ENCODE measurements around the gene IFNA5.

The IFNA5 gene

DNA sequence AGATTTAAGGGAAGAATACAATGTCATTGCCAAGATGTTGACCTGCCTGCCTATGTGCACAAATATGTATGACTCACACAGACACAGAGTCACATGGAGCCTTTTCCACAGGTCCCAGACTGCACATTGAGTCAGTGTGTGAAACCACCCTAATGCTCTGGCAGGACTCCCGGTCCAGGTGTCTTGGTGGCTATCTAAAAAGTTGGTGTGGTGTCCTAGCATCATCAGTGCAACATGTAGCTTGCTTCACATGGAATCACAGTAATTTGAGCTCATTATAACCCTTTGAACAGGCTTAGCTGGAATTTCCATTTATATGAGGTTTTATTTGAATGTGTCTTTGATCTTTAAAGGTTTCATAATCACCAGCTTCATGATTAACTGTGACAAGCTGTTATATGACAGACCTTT lies 10.7 kb downstream of the IFNA5 start:
- DNase-seq (ENCODE audit: low read depth in 3 of 3) = no peak

DNA sequence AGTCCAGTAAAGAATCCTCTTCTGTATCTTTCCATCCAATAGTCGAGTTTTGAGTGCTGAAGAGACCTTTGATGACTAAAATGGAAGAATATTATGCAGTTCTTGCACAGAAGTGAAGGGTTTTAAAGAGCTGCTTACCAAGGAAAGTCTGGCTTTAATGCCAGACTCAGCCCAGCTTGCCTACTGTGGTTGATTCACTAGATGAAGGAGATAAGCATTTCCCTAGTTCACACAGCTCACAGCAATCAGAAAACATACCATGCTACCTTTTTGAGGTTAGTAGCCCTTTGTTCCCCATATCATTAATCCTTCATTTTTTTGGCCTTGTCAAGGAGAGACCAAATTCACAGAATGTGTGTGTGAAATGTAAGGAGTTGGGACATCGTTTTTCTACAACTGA lies 15.3 kb downstream of the IFNA5 start:
- no peak for DNase-seq (ENCODE audit: low read depth in 3 of 3)

DNA sequence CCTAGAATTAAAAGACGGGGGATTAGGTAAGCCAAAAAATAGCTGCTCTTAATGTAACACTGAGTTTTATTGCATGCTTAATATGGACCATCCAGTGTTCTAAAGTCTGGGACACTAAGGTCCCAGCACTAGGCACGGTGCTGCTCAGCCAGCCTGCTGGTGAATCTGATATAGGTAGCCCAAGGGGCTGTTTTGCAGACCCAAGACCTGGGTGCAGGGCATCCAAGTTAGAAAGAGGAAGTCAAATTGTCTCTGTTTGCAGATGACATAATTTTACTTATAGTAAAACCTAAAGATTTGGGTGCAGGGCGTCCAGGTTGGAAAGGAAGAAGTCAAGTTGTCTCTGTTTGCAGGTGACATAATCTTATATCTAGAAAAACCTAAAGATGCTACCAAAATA lies 17.8 kb downstream of the IFNA5 start:
- no peak for DNase-seq (ENCODE audit: low read depth in 3 of 3)

DNA sequence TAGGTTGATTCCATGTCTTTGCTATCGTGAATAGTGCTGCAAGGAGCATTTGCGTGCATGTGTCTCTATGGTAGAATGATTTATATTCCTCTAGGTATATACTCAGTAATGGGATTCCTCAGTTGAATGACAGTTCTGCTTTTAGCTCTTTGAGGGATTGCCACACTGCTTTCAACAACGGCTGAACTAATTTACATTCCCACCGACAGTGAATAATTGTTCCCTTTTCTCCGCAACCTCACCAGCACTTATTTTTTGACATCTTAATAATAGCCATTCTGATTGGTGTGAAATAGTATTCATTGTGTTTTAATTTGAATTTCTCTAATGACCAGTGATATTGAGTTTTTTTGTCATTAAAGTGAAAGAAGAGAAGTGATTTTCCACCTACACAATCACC lies 18.5 kb downstream of the IFNA5 start:
- DNase-seq (ENCODE audit: low read depth in 3 of 3) = no peak

DNA sequence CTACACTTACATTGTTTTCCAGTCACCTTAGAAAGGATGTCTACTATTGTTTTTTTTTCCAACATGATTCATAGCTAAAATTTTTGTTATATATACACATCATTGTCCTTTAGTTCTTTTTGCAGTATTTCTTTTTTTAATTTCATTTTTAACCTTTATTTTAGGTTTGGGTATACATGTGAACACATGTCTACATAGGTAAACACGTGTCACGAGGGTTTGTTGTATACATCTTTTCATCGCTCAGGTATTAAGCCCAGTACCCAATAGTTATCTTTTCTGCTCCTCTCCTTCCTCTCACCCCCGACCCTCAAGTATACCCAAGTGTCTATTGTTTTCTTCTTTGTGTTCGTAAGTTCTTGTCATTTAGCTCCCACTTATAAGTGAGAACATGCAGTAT lies 19.0 kb downstream of the IFNA5 start:
- DNase-seq (ENCODE audit: low read depth in 3 of 3) = no peak

DNA sequence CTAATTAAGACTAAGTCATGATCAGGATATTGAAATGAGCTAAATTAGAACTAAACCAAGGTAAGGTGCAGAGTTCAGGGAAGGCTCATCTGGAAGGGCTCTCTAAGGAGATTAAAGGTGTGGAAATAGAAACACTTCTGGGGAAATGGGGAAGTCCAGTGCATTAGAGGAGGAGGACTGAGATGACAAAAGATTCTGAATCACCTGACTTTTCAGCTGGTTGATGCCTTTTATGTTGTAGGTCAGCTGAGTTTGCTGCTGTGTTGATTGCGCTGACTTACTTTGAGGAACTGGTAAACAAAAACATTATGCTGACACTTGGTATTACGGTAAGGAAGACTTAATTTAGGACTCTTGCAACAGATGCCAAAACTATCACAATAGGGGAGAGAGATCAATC lies 23.8 kb downstream of the IFNA5 start:
- no peak for DNase-seq (ENCODE audit: low read depth in 3 of 3)

GRCh38 chr9:21268347-21268657 lies 36.8 kb downstream of the IFNA5 start:
- no peak for DNase-seq (ENCODE audit: low read depth in 3 of 3)

GRCh38 chr9:21267485-21268346 lies 37.4 kb downstream of the IFNA5 start:
- no peak for DNase-seq (ENCODE audit: low read depth in 3 of 3)

DNA sequence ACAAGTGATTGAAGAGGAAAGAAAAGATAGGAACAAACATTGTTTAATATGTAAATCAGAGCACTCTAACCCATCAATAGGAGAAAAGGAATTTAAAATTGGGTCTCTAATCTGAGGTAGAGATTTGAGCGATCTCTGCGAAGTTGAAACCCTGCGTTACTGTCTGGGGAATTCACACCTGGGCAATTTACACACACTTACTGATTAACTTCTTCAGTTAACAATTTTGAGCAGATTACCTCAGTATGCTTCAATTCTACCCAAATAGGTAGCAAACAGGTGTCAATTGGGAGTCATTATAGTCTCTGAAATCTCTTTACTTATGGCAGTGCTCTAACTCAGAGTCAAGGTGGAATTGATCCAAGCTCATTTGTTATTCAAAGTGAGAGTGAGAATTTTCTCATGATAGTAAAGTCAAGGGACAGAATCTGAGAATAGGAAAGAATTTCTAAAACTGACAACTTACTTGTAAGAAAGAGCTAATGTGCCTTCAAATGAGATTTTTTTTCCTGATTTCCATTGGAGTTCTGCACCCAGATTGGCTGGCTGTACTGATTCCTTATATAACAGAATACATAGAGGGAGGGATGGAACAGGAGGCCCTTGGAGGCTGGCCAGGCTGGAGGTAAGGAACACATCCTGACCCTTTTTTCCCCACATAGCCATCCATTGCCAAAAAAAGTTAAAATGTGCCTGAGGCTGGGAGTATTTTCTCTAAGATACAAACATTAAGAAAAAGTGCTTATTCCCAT lies 38.2 kb downstream of the IFNA5 start:
- DNase-seq (ENCODE audit: low read depth in 3 of 3) = no peak

DNA sequence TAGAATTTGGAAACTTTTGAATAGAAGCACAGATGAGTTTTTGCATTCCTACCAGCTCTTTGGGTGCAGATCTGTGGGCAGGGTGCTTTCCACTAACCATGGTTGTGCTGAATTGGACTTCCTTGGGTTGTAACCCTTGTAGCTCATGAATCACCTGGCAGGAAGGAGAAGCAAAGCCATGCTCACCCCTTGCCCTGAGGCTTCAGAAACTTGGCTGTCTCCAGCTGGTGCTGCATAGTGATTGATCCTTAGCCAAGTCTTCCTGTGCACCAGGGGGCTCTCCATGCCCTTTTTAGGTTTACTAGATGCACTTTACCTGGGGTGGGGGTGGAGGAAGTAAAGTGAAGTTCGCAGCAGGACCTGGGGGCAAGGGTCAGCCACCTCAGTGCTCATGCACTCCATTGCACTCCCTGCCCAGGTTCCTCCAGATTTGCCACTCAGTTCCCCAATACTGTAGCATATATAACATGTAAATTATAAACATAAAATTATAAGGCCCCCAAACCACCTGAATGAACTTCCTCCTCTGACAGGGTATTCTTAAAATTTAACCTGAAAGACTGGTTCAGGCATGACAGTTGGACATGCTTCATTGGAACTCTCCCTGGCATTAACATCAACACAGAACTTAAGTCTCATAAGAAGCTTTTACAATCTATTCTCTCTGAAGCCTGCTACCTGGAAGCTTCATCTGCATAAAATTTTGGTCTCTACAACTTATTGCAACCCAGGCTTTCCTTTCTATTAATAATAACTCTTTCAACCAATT lies 39.5 kb downstream of the IFNA5 start:
- no peak for DNase-seq (ENCODE audit: low read depth in 3 of 3)

DNA sequence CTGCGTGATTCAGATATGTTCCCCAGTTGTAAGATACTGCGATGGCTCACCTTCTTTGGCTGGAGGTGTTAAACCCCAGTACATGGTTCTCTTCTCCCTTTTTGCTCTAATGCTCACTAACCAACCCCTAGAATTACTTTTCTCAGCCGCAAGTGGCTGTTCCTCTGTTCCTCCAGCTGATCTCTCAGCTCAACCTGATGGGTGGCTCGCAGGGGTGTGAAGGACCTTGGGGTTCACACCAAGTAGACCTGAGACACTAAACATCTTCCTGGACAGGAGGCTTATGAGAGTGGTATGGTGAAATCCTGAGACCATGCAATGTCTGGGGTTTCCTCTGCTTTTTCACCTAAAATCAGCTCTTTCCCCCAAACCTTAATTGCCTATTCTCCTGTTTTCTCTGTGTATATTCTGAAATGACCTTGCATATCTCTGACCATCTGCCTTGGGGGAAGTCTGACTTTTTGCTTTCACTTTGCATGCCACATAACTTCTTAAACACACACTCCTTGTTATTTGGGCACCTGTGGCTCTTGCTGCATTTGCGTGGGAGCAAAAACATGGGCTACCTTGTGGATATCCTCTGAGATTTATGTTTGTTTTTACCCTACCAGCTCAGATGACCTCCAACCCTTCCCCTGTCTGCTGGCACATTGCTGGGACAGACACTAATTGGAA lies 49.4 kb downstream of the IFNA5 start:
- no peak for DNase-seq (ENCODE audit: low read depth in 3 of 3)
